G401.6 (cell line): ENCODE results near the gene CD2AP.
"Not testable (repeated sequence)": the region's sequence is repeated elsewhere in the genome, so short reads cannot be mapped to it uniquely, and the experiment has no call there.

Source experiments
- FAIRE-seq: peaks from 2 replicates; lab custom pipeline; 2012; peaks lifted over from hg19 to GRCh38; lab: Jason Lieb, UNC

The CD2AP gene

DNA sequence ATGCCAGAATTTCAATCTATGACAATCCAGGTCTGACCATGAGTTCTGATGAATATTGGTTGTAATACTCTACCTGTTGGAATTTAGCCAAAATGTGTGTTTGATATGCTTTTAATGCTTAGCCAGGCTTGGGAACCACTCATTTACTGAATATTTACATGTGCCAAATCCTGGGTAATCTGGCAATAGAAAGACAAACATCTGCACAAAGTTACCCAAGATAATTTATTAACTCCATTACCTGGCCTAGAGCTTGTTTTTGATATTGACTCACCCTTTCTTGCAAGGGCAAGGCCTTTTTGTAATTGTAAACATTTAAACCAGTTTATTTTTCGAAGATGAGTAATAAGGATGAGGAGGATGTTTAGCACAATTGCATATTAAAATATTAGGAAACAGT, 13.5 kb upstream of the CD2AP start:
- no peak for FAIRE-seq

DNA sequence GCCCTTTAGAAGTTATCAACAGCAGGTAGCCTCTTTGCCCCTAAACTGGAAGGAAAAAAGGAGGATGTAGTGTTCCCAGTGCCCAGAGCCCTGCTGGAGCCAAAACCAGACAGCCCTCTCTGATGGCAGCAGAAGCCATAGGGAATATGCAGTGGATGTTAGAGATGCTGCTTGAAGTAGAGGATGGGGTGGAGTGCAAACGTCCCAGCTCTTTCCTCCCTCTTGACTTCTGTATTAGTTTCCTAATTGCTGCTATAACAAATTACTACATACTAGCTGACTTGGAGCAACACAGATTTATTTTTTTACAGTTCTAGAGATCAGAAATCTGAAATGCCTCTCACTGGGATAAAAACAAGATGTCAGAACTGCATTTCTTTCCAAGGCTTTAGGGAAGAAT, 12.5 kb upstream of the CD2AP start:
- no peak for FAIRE-seq

DNA sequence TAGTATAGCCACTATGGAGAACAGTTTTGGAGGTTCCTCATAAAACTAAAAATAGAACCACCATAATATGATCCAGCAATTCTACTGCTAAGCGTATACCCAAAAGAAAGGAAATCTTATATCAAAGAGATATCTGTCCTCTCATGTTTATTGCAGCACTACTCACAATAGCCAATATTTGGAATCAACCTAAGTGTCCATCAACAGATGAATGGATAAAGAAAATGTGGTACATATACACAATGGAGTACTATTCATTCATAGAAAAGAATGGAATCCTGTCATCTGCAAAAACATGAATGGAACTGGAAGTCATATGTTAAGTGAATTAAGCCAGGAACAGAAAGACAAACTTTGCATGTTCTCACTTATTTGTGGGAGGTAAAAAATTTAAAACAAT, 5.7 kb upstream of the CD2AP start:
- FAIRE-seq, result no peak

DNA sequence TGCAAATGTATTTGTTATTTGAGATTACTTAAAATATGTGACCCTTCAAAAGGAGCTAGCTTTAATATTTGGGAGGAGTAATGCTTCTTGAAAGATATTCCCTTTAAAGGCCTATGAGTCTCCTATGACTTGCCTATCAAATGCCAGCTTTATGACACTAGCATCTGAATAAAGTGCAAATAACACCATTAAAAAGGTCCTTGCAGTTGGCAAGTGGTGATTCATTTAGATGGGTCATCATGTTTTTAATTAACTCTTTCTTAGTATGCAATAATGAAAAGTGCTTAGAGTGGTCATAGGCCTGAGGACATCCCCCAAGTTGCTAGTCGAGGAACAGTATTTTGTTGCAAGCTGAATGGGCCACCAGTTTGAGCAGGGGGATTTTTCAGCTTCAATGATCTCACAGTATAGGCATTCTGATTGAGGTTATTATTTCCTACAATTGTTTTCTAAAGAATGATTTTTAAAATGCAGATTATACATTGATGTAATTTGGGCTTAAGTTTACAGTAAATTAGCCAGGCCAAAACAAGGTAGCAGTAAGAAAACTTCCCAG, 3.7 kb upstream of the CD2AP start:
- FAIRE-seq, result no peak

DNA sequence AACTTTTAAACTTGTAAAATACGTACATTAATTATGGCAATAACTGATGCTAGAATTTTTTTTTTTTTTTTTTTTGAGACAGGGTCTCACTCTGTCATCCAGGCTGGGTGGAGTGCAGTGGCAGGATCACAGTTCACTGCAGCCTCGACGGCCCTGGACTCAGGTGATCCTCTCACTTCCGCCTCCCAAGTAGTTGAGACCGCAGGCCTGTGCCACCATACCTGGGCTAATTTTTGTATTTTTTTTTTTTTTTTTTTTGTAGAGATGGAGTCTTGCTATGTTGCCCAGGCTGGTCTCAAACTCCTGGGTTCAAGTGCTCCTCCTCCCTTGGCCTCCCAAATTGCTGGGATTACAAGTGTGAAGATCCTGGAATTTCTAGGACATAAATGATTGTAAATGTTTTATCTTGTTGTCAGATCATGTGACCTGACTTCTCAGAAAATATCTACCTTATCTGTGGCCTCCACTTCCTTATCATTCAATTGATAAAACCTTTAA, 2.2 kb upstream of the CD2AP start:
- FAIRE-seq, result no peak

DNA sequence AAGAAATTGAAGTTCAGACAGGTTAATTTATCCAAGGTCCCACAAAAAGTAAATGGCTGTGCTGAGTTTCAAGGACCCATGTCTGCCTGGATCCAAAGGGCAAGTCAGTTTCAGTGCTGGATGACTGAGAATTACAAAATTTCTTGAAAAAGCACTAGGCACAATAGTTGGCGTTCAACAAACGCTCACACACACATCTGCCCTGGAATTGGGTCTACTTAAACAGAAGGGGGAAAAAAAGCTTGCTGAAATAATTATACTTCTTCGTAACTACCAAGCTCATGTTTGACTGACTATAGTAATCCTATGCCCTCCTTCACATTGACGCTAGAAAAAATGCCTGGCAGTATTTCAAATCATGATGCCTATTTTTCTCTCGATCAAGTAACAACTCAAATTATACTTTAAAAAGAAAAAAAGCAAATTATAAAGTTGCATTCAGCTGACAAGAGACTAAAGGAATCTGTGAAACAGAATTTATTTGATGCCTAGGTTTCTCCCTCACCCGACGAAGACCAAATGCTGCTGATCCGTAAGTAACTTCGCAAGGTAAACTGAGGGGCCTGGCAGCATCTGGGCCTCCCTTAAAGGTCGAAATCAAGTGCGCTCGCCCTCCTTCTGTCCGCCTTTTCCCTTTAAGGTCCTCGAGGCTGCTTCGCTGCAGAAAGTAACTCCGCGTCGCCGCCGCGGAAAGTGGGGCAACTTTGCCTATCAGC, 650 bp upstream of the CD2AP start:
- no peak for FAIRE-seq

DNA sequence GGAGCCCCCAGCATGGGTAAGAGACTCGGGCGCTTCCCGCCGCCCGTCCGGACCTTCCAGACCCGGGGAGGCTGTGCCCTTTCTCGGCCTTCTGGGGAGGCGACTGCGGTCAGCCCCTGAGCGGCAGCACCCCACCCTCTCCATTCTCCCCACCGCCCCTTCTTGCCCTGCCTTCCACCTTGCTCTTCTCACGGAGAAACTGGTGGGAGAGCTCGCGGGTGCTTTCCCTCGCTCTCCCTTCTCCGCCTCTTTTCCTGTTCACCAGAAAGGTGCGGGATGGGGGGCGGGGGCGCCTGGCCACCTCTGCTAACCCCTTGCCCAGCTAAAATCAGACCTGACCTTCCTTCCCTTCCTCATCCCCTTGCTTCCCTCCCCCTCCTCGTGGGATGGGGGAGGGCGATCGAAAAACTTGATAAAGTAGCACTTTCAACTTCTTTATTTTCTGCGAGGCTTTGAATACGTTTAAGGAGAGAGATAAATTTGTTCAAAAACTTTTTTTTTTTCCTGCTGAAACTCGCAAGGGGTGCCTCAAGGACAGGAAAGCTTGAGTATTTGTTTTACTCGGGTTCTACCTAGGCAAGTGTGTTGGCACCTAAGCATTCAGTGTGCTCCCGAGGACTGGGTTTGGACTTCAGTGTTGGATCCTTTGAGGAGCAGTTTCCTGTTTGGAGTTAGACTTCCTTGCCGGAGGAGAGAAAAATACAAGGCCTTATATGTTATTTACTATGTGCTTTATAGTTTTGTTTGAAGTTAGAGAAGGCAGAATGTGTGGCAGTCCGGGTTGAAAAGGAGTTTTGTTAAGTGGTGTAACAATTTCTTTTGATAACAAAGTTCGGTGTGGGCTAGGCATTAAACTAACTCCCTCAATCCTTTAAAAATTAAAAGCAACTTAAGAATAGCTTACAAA, 897 bp downstream of the CD2AP start:
- FAIRE-seq, result no peak

DNA sequence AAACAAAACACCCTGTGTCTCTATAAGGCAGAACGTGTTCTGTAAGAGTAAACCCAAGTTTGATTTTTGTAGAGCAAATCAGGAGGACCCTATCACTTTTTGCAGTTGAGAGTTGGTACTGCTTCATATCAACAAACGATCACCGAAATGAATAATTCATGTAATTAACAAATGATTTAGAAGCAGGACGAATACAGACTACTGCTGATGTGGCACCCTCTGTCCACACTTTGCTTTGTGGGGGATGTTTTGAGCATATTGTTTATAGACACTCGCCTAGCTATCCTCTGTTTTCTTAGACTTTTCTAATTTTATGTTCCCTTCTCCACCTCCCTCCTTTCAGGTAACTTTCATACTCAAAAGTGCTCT, 1.5 kb downstream of the CD2AP start:
- no peak for FAIRE-seq

DNA sequence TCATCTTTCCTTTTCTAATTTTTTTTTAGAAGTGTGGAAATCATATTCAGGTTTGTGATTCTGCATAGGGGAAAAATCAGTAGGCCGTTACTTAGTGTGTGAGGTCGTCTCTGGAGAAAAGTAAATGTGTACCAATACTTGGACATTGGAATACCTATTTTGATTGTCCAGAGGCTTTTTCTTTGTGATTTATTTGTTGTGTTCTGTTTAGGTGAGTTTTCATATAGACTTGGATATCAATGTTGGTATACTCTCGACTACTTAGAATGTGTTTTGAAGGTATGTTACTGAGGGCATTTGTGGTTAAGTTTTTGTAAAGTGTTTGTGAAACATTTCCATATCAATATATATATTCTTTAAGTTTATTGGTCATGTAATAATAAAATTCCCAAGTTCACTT, 2.3 kb downstream of the CD2AP start:
- no peak for FAIRE-seq

DNA sequence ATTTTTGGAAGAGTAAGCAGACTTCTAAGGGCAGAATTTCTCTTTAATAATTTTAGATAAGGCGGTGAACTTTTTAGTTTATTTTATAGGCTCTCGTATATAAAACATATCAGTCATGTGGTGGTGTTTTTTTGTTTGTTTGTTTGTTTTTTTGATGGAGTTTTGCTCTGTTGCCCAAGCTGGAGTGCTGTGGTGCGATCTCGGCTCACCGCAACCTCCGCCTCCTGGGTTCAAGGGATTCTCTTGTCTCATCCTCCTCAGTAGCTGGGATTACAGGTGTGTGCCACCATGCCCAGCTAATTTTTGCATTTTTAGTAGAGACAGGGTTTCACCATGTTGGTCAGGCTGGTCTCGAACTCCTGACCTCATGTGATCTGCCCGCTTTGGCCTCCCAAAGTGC, 3.6 kb downstream of the CD2AP start:
- not testable (repeated sequence) for FAIRE-seq

DNA sequence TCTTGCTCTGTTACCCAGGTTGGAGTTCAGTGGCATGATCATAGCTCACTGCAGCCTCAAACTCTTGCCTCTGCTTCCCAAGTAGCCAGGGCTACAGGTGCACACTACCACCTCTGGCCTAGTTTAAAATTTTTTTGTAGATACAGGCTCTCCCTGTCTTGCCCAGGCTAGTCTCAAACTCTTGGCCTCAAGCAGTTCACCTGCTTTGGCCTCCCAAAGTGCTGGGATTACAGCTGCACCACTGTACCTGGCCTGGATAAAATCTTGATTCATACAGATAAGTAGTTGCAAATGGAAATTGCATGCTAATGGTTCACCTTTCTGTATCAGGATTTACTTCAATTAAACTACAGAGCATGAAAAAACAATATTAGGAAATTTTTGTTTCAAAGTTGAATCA, 4.2 kb downstream of the CD2AP start:
- no peak for FAIRE-seq

DNA sequence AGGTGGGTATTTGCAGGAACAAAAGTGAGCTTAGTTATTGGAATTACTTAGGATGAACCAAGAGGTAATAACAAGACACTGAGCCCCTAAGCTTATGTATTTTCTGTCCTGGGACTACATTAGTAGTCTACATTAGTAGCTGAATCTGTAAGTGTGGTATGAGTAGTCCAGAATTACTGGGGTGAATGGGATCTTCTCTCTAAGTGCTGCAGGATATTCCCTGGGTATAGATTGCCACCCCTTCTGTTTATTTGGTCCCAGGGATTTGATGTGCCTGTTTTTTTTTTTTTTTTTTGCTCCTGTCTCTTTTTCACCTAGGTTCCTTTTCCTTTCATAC, 5.9 kb downstream of the CD2AP start:
- FAIRE-seq, result no peak

DNA sequence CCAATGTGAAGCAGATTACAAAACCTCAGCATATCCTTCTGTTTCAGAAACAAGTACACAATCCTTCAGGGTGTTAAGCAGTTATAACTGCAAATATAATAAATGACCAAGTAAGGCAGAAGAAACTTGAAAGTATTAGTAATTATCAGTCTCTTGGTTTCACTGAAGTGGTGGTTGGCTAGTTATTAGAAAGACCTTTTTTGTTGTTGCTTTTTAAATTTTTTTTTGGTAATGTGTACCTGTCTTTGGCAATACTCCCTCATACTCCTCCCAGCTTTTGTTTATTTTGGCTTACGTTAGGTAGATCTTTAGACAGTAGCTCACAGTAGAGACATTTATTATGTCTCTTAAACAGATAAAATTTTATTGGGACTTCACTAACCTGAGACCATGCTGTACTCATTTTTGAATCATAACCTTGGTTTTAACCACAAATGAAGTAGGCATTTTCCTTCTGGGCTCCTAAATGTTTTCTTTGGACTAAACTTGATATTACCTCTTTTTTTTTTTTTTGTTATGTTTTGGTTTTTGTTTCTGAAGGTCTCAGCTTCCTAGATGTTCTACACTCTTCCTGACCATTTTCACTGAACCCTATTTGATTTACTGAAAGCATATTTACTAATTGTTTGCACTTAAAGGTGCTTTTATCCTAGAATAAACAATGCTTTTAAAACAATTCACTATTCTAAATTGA, 6.4 kb downstream of the CD2AP start:
- no peak for FAIRE-seq

DNA sequence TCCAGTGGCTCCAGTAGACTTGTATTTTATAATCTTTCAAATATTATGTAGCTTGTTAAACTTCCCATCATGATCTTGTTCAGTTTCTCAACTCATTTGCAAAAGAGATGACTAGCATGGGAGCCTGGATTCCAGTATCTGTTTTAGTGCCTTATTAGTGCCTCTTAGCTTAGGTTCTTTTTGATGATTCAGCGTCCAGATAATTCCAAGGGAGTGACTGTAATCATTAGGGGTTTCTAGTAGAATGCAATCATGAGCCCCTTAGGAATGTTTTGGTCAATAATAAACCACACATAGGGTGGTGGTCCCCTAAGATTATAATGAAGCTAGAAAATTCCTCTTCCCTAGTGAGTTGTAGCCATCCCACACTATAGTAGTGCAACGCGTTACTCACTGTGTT, 7.0 kb downstream of the CD2AP start:
- FAIRE-seq, result no peak

DNA sequence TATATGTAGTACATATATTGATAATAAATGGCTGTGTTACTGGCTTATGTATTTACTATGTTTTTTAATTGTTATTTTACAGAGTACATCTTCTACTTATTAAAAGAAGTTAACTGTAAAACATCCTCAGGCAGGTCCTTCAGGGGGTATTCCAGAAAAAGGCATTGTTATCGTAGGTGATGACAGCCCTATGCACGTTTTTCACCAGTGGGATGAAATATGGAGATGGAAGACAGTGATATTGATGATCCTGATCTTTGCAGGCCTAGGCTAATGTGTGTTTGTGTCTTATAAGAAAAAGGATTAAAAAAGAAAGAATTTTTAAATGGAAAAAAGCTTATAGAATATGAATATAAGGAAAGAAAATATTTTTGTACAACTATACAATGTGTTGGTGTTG, 7.5 kb downstream of the CD2AP start:
- FAIRE-seq, result no peak

DNA sequence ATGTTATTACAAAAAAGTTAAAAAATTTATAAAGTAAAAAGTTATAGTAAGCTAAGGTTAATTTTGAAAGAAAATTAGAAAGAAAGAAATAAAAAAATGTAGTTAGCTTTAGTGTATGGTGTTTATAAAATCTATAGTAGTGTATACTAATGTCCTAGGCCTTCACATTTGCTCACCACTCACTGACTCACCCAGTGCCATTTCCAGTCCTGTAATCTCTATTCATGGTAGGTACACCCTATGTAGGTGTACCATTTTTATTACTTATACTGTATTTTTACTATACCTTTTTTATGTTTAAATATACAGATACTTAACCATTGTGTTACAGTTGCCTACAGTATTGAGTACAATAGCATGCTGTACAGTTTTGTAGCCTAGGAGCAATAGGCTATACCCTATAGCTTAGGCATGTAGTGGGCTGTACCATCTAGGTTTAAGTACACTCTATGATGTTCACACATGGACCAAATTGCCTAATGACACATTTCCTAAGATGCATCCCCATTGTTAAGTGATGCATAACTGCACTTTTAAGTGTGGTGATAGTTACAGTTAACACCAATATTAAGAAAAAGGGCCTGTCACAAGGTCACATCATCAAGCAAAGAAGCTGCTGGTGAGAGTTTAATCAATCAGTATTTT, 8.0 kb downstream of the CD2AP start:
- FAIRE-seq, result no peak

DNA sequence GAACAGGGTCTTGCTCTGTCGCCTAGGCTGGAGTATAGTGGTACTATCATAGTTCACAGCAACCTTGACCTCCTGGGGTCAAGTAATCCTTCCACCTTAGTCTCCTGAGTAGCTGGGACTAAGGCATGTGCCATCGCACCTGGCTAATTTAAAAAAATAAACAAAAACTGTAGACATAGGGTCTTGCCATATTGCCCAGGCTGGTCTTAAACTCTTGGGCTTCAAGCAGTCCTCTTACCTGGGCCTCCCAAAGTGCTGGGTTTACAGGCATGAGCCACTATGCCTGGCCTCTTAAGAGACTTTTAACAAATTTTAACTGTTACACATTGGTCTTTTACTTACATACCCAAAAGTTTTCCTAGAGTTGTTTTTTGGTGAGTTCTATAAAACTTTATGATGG, 12.4 kb downstream of the CD2AP start:
- no peak for FAIRE-seq

DNA sequence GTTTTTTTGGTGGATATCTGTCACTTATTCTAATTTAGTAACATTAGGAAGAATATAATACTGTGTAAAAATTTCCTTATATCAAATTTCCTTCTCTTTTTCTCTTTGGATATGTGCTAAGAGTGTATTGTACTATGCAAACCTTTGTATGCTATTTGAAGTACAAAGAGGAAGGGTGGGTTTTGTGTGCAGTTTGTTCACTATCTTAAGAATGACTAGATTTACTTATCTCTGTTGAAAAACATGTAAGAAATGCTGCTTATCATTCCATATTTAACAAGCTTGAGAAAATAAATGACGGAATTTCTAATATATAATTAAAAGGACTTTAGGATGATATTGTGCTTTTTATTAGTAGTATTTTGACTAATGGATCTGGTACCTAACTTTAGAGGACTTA, 13.1 kb downstream of the CD2AP start:
- no peak for FAIRE-seq

DNA sequence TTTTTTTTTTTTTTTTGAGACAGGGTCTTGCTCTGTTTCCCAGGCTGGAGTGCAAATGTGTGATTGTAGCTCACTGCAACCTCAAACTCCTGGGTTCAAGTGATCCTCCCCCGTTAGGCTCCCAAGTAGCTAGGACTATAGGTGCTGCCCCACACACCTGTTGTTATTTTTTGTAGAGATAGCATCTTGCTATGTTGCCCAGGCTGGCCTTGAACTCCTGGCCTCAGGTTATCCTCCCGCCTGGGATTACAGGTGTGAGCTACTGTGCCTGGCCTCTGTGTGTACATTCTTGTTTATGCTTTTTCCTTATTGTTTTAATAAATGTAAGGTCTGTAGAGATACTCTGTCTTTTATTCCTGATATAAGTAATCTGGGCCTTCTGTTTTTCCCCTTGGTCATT, 14.8 kb downstream of the CD2AP start:
- FAIRE-seq, result no peak

DNA sequence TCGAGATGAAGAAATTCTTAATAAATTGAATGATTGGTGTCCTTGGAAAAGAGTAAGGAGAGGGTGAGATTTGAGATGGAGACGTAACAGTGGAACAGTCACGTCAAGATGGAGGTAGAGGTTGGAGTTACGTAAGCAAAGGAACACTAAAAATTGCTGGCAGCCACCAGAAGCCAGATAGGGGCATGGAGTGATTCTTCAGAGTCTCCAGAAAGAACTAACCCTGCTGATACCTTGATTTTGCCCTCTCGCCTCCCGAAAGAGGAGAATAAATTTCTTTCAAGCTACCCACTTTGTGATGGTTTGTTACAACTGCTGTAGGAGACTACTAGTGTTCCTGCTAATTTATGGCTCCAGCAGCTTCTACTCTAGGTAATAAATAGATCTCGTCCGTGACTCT, 17.6 kb downstream of the CD2AP start:
- FAIRE-seq, result no peak

DNA sequence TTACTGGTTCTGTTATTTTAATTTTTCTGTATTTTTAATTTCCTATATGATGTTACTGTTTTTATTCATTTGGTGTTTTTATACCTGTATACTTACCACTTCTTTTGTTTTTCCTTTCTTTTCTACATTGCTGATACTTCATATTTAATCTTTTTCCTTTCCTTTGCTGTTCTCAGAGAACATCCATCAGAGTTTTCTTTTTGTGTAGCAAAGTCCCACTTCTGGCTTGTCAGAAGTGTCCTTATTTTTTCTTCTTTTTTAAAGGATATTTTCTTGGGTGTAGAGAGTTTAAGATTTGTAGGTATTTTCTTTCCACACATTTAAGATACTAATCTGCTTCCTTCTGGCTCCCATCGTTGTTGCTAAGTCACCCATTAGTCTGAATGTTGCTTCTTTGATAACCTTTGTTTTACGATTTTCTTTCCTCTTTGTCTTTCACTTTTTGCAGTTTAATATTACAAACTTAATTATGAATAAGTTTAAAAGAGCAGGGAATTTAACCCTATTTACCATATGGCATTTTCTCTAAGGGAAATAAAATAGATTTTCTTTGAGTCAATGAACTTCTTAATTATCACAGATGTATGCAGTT, 18.5 kb downstream of the CD2AP start:
- peak; percentile 40 for FAIRE-seq
